A549 (cell line): ENCODE data around the gene ZBTB39. TPM values are rescaled to one million over a fixed set of nuclear protein-coding genes. Genes with fewer than 3 reads are reported as not detected.

Source experiments
- ATAC-seq, 2 experiments: fragments of 200-7000 bp in 1 of 2; fragments of >200 bp in 1 of 2; cut with Nextera tagmentation in 1 of 2; cut with Tn5 transposase in 1 of 2; 3 replicates each; pipeline versions ENCODE4 v1.8.0 to v1.9.1; 2018 to 2020; ENCODE audit warnings: mild to moderate bottlenecking in 1 of 2, moderate library complexity in 1 of 2
- CTCF ChIA-PET: fragments of 300-600 bp; sonication (Branson Sonifier 250); formaldehyde crosslinking; extraction: SDS; loops from one replicate; lab custom pipeline; 2021; ENCODE audit warnings: antibody characterized with exemption, inconsistent platforms; lab: Yijun Ruan, JAX
- POLR2A ChIA-PET: fragments of 350-600 bp; formaldehyde crosslinking; extraction: SDS; loops from one replicate; lab custom pipeline; 2021; ENCODE audit warnings: antibody characterized with exemption, inconsistent platforms; lab: Yijun Ruan, JAX
- DNase-seq, 2 experiments: peaks; one replicate each; pipeline versions ENCODE4 v3.0.0 to v3.0.0-alpha.2; 2011 to 2016; ENCODE audit warnings: low read depth in 1 of 2, low spot score in 1 of 2
- FAIRE-seq: peaks from 2 replicates; lab custom pipeline; 2011; peaks lifted over from hg19 to GRCh38; lab: Jason Lieb, UNC
- H3K27ac ChIP-seq, 2 experiments: fragments of >200 bp; sonication (Bioruptor Twin); formaldehyde crosslinking; 3 replicates each; pipeline ENCODE4 v1.5.1; 2016 to 2017
- H3K4me1 ChIP-seq: fragments of >200 bp; sonication (Bioruptor Twin); formaldehyde crosslinking; 3 replicates; pipeline ENCODE4 v1.6.1; 2016
- H3K4me2 ChIP-seq: fragments of >200 bp; sonication (Bioruptor Twin); formaldehyde crosslinking; 3 replicates; pipeline ENCODE4 v1.6.1; 2016
- H3K4me3 ChIP-seq: fragments of >200 bp; sonication (Bioruptor Twin); formaldehyde crosslinking; 3 replicates; pipeline ENCODE4 v1.5.1; 2016
- H3K9me3 ChIP-seq: fragments of >200 bp; sonication (Bioruptor Twin); formaldehyde crosslinking; 3 replicates; pipeline ENCODE4 v1.6.1; 2016
- BCL3 ChIP-seq: fragments of >200 bp; sonication (Bioruptor Twin); formaldehyde crosslinking; IDR thresholded peaks from 3 replicates; pipeline ENCODE4 v1.6.1; 2016
- EHMT2 ChIP-seq: fragments of 200-600 bp; sonication (generic); IDR thresholded peaks from 2 replicates; pipeline ENCODE4 v1.6.1; 2016; ENCODE audit warnings: antibody characterized with exemption, low read depth, mild to moderate bottlenecking, moderate library complexity
- ESRRA ChIP-seq: fragments of 150-350 bp; IDR thresholded peaks from 2 replicates; pipeline ENCODE4 v1.6.1; 2014; ENCODE audit warnings: mild to moderate bottlenecking, low read length, borderline replicate concordance
- HDAC2 ChIP-seq: fragments of 200-600 bp; sonication (generic); IDR thresholded peaks from 2 replicates; pipeline ENCODE4 v1.6.1; 2016
- HES2 ChIP-seq: fragments of >200 bp; sonication (Bioruptor Twin); formaldehyde crosslinking; IDR thresholded peaks from 2 replicates; pipeline ENCODE4 v1.6.1; 2016
- HMGXB4 ChIP-seq: fragments of 250-450 bp; sonication (Bioruptor Pico); IDR thresholded peaks from 2 replicates; pipeline ENCODE4 v1.5.0; 2021; ENCODE audit warnings: mild to moderate bottlenecking, moderate library complexity, borderline replicate concordance
- NPAS2 ChIP-seq: fragments of 250-450 bp; sonication (Bioruptor Pico); IDR thresholded peaks from 2 replicates; pipeline ENCODE4 v1.8.0; 2022; ENCODE audit warnings: mild to moderate bottlenecking, moderate library complexity, borderline replicate concordance
- PBX3 ChIP-seq: IDR thresholded peaks from 2 replicates; pipeline ENCODE4 v1.6.1; 2012
- RARB ChIP-seq: fragments of 250-450 bp; sonication (Bioruptor Pico); IDR thresholded peaks from 2 replicates; pipeline ENCODE4 v1.8.0; 2021; ENCODE audit warnings: mild to moderate bottlenecking, moderate library complexity
- RFX5 ChIP-seq: fragments of 450-650 bp; IDR thresholded peaks from 2 replicates; pipeline ENCODE4 v1.7.1; 2014; ENCODE audit warnings: antibody characterized with exemption, mild to moderate bottlenecking, moderate library complexity
- SMC3 ChIP-seq: fragments of >200 bp; sonication (Bioruptor Twin); formaldehyde crosslinking; IDR thresholded peaks from 3 replicates; pipeline ENCODE4 v1.6.1; 2018; ENCODE audit warnings: inconsistent platforms
- WGBS: methylation state at CpG from one replicate; pipeline ENCODE4 v1.1.6; 2017; ENCODE audit errors: missing lambda C conversion rate; 5-methylcytosine and 5-hydroxymethylcytosine counted together
- polyA plus RNA-seq, 4 experiments: library from polyadenylated mRNA; depleted of rRNA in 3 of 4; stranded (reverse); fragments of >200 nt; fragmentation: RNase III in 1 of 4; extraction: RNeasy Plus Mini Kit Qiagen cat#74134 plus additional on column Dnase treatment in 1 of 4; gene quantifications; 2 replicates in 3 of 4; 3 replicates in 1 of 4; pipeline ENCODE4 v1.2.3, GENCODE V29; 2011 to 2017

The ZBTB39 gene
- polyA plus RNA-seq, 2 of the 4 experiments (the other 2 are of a cell fraction): 4.7 to 9.5 TPM

- ATAC-seq (no peak), DNase-seq (no peak), FAIRE-seq (no peak)
- Histone ChIP-seq H3K4me1 (no peaks in the 10 kb centered on the region), H3K4me3 (no peak overlapping the region), H3K27ac (no peak overlapping the region), H3K4me2 (no peak overlapping the region), H3K9me3 (no peaks in the 10 kb centered on the region)
- TF ChIP-seq HES2 (no peak), BCL3 (no peak), RFX5 (no peak), HDAC2 (no peak), RARB (no peak), ESRRA (no peak), EHMT2 (no peak), SMC3 (no peak), NPAS2 (CRISPR knock-in tag) (no peak), PBX3 (no peak), HMGXB4 (CRISPR knock-in tag) (no peak)
- POLR2A ChIA-PET: no interaction called here
- 96% methylated on average over 2 of the region's 2 CpGs for WGBS
- CTCF ChIA-PET: interaction anchor here (3.1 kb wide), 1 partner anchor 38 kb away, joined by 19 read pairs; no protein-coding TSS in a partner anchor
These were observed 57.5 kb downstream of the ZBTB39 start for GRCh38 chr12:56948881-56949280.

Other genes starting within 250 kb of the ZBTB39 start
- gene HSD17B6, start 243.2 kb downstream of the ZBTB39 start, polyA plus RNA-seq (2011; rRNA removed): 2.0 and 2.6 TPM in 2 replicates
- gene HSD17B6, start 243.2 kb downstream of the ZBTB39 start, polyA plus RNA-seq (2017; fragmentation: RNase III; extraction: RNeasy Plus Mini Kit Qiagen cat#74134 plus additional on column Dnase treatment): 2.3 to 2.9 TPM (median 2.7 TPM) in 3 replicates
- gene SDR9C7, start 72.1 kb downstream of the ZBTB39 start, polyA plus RNA-seq (2011; rRNA removed): 0.13 TPM in 1 of 2 replicates, not detected in the other
- gene SDR9C7, start 72.1 kb downstream of the ZBTB39 start, polyA plus RNA-seq (2017; fragmentation: RNase III; extraction: RNeasy Plus Mini Kit Qiagen cat#74134 plus additional on column Dnase treatment): 0.05 TPM in 1 of 3 replicates, not detected in the others
- gene RDH16, start 48.9 kb downstream of the ZBTB39 start, polyA plus RNA-seq (2011; rRNA removed): 0.21 and 0.22 TPM in 2 replicates
- gene RDH16, start 48.9 kb downstream of the ZBTB39 start, polyA plus RNA-seq (2017; fragmentation: RNase III; extraction: RNeasy Plus Mini Kit Qiagen cat#74134 plus additional on column Dnase treatment): 0.06 to 0.09 TPM (median 0.08 TPM) in 3 replicates
- gene TAC3, start 10.0 kb upstream of the ZBTB39 start, polyA plus RNA-seq (2011; rRNA removed): 0.16 and 0.26 TPM in 2 replicates
- gene TAC3, start 10.0 kb upstream of the ZBTB39 start, polyA plus RNA-seq (2017; fragmentation: RNase III; extraction: RNeasy Plus Mini Kit Qiagen cat#74134 plus additional on column Dnase treatment): not detected in 3 replicates
- gene MYO1A, start 43.6 kb upstream of the ZBTB39 start, polyA plus RNA-seq (2011; rRNA removed): 1.9 and 3.1 TPM in 2 replicates
- gene MYO1A, start 43.6 kb upstream of the ZBTB39 start, polyA plus RNA-seq (2017; fragmentation: RNase III; extraction: RNeasy Plus Mini Kit Qiagen cat#74134 plus additional on column Dnase treatment): 0.17 to 0.67 TPM (median 0.50 TPM) in 3 replicates
- gene NEMP1, start 72.2 kb upstream of the ZBTB39 start, polyA plus RNA-seq (2011; rRNA removed): 24.7 and 28.4 TPM in 2 replicates
- gene NEMP1, start 72.2 kb upstream of the ZBTB39 start, polyA plus RNA-seq (2017; fragmentation: RNase III; extraction: RNeasy Plus Mini Kit Qiagen cat#74134 plus additional on column Dnase treatment): 11.9 to 13.2 TPM (median 12.7 TPM) in 3 replicates
- 8.6 and 10.1 TPM in 2 replicates for gene NAB2, start 82.6 kb upstream of the ZBTB39 start, polyA plus RNA-seq (2011; rRNA removed)
- gene NAB2, start 82.6 kb upstream of the ZBTB39 start, polyA plus RNA-seq (2017; fragmentation: RNase III; extraction: RNeasy Plus Mini Kit Qiagen cat#74134 plus additional on column Dnase treatment): 7.0 to 9.8 TPM (median 7.8 TPM) in 3 replicates
- 58.8 and 64.6 TPM in 2 replicates for gene STAT6, start 104.8 kb upstream of the ZBTB39 start, polyA plus RNA-seq (2011; rRNA removed)
- 52.9 to 59.0 TPM (median 58.4 TPM) in 3 replicates for gene STAT6, start 104.8 kb upstream of the ZBTB39 start, polyA plus RNA-seq (2017; fragmentation: RNase III; extraction: RNeasy Plus Mini Kit Qiagen cat#74134 plus additional on column Dnase treatment)
- 5.6 and 11.5 TPM in 2 replicates for gene LRP1, start 121.9 kb upstream of the ZBTB39 start, polyA plus RNA-seq (2011; rRNA removed)
- gene LRP1, start 121.9 kb upstream of the ZBTB39 start, polyA plus RNA-seq (2017; fragmentation: RNase III; extraction: RNeasy Plus Mini Kit Qiagen cat#74134 plus additional on column Dnase treatment): 8.6 to 9.6 TPM (median 9.4 TPM) in 3 replicates
- not detected in 2 replicates for gene LRP1-AS, start 141.1 kb upstream of the ZBTB39 start, polyA plus RNA-seq (2011; rRNA removed)
- not detected in 3 replicates for gene LRP1-AS, start 141.1 kb upstream of the ZBTB39 start, polyA plus RNA-seq (2017; fragmentation: RNase III; extraction: RNeasy Plus Mini Kit Qiagen cat#74134 plus additional on column Dnase treatment)
- 0.52 and 0.69 TPM in 2 replicates for gene NXPH4, start 210.2 kb upstream of the ZBTB39 start, polyA plus RNA-seq (2011; rRNA removed)
- 3.3 to 4.5 TPM (median 3.5 TPM) in 3 replicates for gene NXPH4, start 210.2 kb upstream of the ZBTB39 start, polyA plus RNA-seq (2017; fragmentation: RNase III; extraction: RNeasy Plus Mini Kit Qiagen cat#74134 plus additional on column Dnase treatment)
- 110 and 113 TPM in 2 replicates for gene SHMT2, start 223.2 kb upstream of the ZBTB39 start, polyA plus RNA-seq (2011; rRNA removed)
- 150 to 166 TPM (median 156 TPM) in 3 replicates for gene SHMT2, start 223.2 kb upstream of the ZBTB39 start, polyA plus RNA-seq (2017; fragmentation: RNase III; extraction: RNeasy Plus Mini Kit Qiagen cat#74134 plus additional on column Dnase treatment)
- gene STAC3, start 244.6 kb upstream of the ZBTB39 start, polyA plus RNA-seq (2011; rRNA removed): 0.40 and 0.62 TPM in 2 replicates
- 0.43 to 0.59 TPM (median 0.54 TPM) in 3 replicates for gene STAC3, start 244.6 kb upstream of the ZBTB39 start, polyA plus RNA-seq (2017; fragmentation: RNase III; extraction: RNeasy Plus Mini Kit Qiagen cat#74134 plus additional on column Dnase treatment)